ENCODE results near the gene RGL4. TPM values are rescaled to one million over a fixed set of nuclear protein-coding genes. Genes with fewer than 3 reads are reported as not detected.
"Not testable (repeated sequence)": the region's sequence is repeated elsewhere in the genome, so short reads cannot be mapped to it uniquely, and the experiment has no call there.

RGL4 gene
- total RNA-seq, 4 donors from 2014 or later = not detected

GRCh38 chr22:23718371-23719165 lies 27.8 kb downstream of the RGL4 start:
- Histone ChIP-seq H3K9me3 (no peaks in the 10 kb centered on the region), H3K36me3 (peaks cover 0 to 14% (median 0%) of the 10 kb centered on the region in 3 donors), H3K4me1 (peaks cover 0 to 15% (median 8%) of the 10 kb centered on the region in 4 donors), H3K4me3 (no peak overlapping the region), H3K27ac (no peak overlapping the region), H3K27me3 (no peaks in the 10 kb centered on the region)
- DNase-seq = no peak
- TF ChIP-seq CTCF (IDR thresholded peaks at IDR 0.05) = no peak
- no peak for TF ChIP-seq POLR2A (IDR thresholded peaks at IDR 0.05)

DNA sequence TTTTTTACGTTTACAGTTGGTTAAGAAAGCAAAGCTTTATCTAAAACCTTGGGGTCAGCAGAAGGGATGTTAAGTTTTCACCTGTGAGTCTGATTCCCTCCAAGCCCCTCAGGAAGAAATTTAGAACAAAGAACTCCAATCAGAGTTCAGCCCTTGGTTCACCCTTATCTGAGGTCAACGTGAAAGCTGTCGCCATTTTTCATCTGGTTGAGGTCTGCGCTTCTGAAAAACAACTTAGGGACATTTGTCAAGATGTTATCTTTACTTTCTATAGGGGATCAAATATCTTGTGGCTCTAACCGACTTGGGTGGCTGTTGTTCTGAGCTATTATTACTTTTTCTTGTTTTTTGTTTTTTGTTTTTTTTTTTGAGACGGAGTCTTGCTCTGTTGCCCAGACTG lies 30.0 kb downstream of the RGL4 start:
- H3K27me3 ChIP-seq = no peaks in the 10 kb centered on the region
- H3K4me3 ChIP-seq = no peak overlapping the region
- no peak for TF ChIP-seq CTCF (IDR thresholded peaks at IDR 0.05)
- TF ChIP-seq POLR2A (IDR thresholded peaks at IDR 0.05) = no peak
- peaks cover 0 to 13% (median 5%) of the 10 kb centered on the region in 4 donors for H3K4me1 ChIP-seq
- no peak for DNase-seq
- H3K27ac ChIP-seq = no peak overlapping the region
- H3K36me3 ChIP-seq = no peaks in the 10 kb centered on the region
- H3K9me3 ChIP-seq = no peaks in the 10 kb centered on the region

DNA sequence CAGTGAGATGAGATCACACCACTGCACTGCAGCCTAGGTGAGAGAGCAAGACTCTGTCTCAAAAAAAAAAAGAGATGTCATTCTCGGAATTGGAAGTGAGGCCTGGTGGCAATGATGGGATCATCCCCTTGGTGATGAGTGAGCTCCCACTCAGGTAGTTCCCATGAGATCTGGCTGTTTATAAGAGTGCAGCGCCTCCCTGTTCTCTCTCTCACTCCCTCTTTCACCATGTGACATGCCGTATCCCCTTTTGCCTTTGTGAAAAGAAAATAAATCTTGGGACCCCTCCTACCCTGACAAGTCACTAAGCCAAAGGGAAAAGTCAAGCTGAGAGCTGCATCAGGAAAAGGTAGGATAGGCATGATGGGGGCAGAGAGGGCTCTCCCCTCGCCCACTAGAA lies 31.3 kb downstream of the RGL4 start:
- no peaks in the 10 kb centered on the region for H3K36me3 ChIP-seq
- H3K27me3 ChIP-seq = no peaks in the 10 kb centered on the region
- no peak for TF ChIP-seq POLR2A (IDR thresholded peaks at IDR 0.05)
- TF ChIP-seq CTCF (IDR thresholded peaks at IDR 0.05) = no peak
- H3K4me3 ChIP-seq = no peak overlapping the region
- no peak for DNase-seq
- peaks cover 0 to 5% (median 0%) of the 10 kb centered on the region in 4 donors for H3K4me1 ChIP-seq
- H3K9me3 ChIP-seq = no peaks in the 10 kb centered on the region
- no peak overlapping the region for H3K27ac ChIP-seq

- Histone ChIP-seq H3K9me3 (no peaks in the 10 kb centered on the region), H3K27ac (no peak overlapping the region), H3K27me3 (no peaks in the 10 kb centered on the region), H3K4me1 (no peaks in the 10 kb centered on the region), H3K36me3 (no peaks in the 10 kb centered on the region), H3K4me3 (no peak overlapping the region)
- no peak for TF ChIP-seq CTCF (IDR thresholded peaks at IDR 0.05)
- no peak for TF ChIP-seq POLR2A (IDR thresholded peaks at IDR 0.05)
- DNase-seq = no peak
These were observed 31.9 kb downstream of the RGL4 start for GRCh38 chr22:23722724-23723123.

DNA sequence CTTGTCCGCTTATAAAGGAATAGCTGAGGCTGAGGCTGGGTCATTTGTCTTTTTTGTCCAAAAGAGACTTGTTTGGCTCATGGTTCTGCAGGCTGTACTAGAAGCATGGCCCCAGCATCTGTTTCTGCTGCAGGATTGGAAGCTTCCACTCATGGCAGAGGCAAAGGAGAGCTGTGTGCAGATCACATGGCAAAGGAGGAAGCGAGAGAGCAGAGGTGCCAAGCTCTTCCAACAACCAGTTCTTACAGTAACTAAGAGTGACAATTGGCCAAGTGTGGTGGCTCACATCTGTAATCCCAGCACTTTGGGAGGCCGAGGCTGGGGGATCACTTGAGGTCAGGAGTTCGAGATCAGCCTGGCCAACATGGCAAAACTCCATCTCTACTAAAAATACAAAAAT lies 37.3 kb downstream of the RGL4 start:
- not testable (repeated sequence) for DNase-seq, H3K36me3 ChIP-seq, H3K9me3 ChIP-seq

DNA sequence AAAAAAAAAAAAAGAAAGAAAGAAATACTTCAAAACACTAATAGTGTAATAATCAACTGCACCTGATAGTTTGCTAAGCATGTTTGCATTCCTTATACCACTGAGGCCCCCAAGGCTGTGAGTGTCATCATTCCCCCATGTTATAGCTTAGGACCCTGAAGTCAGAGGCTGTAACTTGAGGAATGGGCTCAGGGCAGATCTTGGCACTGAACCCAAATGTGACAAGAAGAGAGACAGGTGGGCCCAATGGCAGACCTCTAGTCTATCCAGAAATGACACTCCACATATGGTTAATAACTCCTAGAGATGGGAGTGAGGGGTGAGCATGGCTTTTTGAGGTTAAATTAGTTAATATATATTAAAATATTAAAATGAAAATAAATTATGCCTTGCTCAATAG lies 46.9 kb downstream of the RGL4 start:
- no peaks in the 10 kb centered on the region for H3K4me1 ChIP-seq
- no peaks in the 10 kb centered on the region for H3K9me3 ChIP-seq
- H3K4me3 ChIP-seq = no peak overlapping the region
- no peak for TF ChIP-seq CTCF (IDR thresholded peaks at IDR 0.05)
- TF ChIP-seq POLR2A (IDR thresholded peaks at IDR 0.05) = no peak
- no peaks in the 10 kb centered on the region for H3K27me3 ChIP-seq
- H3K27ac ChIP-seq = no peak overlapping the region
- DNase-seq = no peak
- peaks cover 0 to 8% (median 0%) of the 10 kb centered on the region in 3 donors for H3K36me3 ChIP-seq

More for the DNA sequence above, 37.3 kb downstream of the RGL4 start:
- H3K27me3 ChIP-seq, H3K4me1 ChIP-seq, H3K27ac ChIP-seq, H3K4me3 ChIP-seq: not testable (repeated sequence)
